ENCODE data around the gene SLC22A23. TPM values are rescaled to one million over a fixed set of nuclear protein-coding genes. Genes with fewer than 3 reads are reported as not detected.

SLC22A23 gene
- total and polyA plus RNA-seq, 4 donors: 4.9 to 45.4 (median 19.7) TPM

DNA sequence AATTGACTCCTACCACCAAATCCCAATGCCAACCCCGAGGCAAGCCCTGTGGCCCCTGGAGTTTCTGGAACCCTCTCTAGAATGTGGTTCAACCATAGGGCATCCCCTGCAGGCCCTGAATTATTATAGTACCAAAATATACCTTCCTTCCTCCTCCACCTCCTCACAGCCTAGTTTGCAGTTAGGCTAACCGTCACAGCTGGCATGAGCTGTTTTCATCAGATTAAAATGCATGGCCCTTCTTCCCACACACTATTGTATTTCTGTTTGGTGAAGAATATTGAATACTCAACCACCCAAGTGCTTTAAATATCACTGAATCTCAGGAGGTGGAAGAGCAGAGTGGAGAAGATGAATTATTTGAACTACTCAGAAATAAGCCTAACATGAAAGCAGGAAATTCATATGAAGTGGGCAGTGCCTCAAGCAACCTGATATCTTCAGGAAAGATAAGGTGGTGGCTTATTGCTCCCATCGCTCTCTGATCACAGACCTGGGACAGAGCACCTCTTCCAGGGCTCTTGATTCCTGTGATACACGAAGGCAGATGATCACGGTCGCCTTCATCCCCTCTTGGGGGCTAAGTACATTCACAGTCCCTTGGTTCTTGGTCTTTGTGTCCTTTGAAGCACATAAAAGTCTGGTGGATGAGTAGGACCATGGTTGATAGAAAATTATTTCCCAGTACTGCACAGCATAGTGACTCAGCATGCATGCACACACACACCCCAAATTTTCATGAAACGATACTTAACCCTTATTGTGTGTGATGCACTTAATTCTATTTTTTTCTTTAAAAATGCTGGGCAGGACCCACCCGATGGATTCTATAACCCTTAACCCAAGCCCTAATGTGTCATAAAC is 107.2 kb downstream of the SLC22A23 start:
- WGBS: 88% methylated on average over 8 of the region's 8 CpGs
- H3K4me3 ChIP-seq (ENCODE audit: low read depth in 1 of 3, low read length in 3 of 3): no peak overlapping the region
- DNase-seq (ENCODE audit: low spot score): no peak
- no peaks in the 10 kb centered on the region for H3K9me3 ChIP-seq (ENCODE audit: control insufficient read depth in 4 of 4, low read length in 3 of 4)
- no peak overlapping the region for H3K27ac ChIP-seq (ENCODE audit: low read depth in 1 of 2, low read length in 2 of 2)
- H3K36me3 ChIP-seq (ENCODE audit: control insufficient read depth in 4 of 4, insufficient read depth in 3 of 4, low read depth in 1 of 4, low read length in 3 of 4): peaks cover 0 to 5% (median 0%) of the 10 kb centered on the region in 4 donors
- H3K27me3 ChIP-seq (ENCODE audit: control insufficient read depth in 4 of 4, insufficient read depth in 4 of 4, low read length in 3 of 4): no peaks in the 10 kb centered on the region
- TF ChIP-seq HNF4A (conservative IDR thresholded peaks at IDR 0.05) (no peak), EGR1 (IDR thresholded peaks at IDR 0.05; ENCODE audit: low read depth in 2 of 2) (no peak), JUND (IDR thresholded peaks at IDR 0.05) (no peak), GABPA (IDR thresholded peaks at IDR 0.05 in 1 of 2, conservative IDR thresholded peaks at IDR 0.05 in 1 of 2) (no peak), TAF1 (conservative IDR thresholded peaks at IDR 0.05) (no peak), FOXA2 (IDR thresholded peaks at IDR 0.05) (no peak), NR2F2 (IDR thresholded peaks at IDR 0.05) (no peak), SP1 (IDR thresholded peaks at IDR 0.05) (no peak), YY1 (IDR thresholded peaks at IDR 0.05) (no peak), RAD21 (IDR thresholded peaks at IDR 0.05) (no peak), FOXA1 (IDR thresholded peaks at IDR 0.05) (no peak)
- TF ChIP-seq, protein P1, sequence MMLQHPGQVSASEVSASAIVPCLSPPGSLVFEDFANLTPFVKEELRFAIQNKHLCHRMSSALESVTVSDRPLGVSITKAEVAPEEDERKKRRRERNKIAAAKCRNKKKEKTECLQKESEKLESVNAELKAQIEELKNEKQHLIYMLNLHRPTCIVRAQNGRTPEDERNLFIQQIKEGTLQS (IDR thresholded peaks at IDR 0.05): no peak
- TF ChIP-seq, protein P2, sequence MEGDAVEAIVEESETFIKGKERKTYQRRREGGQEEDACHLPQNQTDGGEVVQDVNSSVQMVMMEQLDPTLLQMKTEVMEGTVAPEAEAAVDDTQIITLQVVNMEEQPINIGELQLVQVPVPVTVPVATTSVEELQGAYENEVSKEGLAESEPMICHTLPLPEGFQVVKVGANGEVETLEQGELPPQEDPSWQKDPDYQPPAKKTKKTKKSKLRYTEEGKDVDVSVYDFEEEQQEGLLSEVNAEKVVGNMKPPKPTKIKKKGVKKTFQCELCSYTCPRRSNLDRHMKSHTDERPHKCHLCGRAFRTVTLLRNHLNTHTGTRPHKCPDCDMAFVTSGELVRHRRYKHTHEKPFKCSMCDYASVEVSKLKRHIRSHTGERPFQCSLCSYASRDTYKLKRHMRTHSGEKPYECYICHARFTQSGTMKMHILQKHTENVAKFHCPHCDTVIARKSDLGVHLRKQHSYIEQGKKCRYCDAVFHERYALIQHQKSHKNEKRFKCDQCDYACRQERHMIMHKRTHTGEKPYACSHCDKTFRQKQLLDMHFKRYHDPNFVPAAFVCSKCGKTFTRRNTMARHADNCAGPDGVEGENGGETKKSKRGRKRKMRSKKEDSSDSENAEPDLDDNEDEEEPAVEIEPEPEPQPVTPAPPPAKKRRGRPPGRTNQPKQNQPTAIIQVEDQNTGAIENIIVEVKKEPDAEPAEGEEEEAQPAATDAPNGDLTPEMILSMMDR (IDR thresholded peaks at IDR 0.05; ENCODE audit: low read depth, low read length, missing input control): no peak
- TF ChIP-seq, protein P3, sequence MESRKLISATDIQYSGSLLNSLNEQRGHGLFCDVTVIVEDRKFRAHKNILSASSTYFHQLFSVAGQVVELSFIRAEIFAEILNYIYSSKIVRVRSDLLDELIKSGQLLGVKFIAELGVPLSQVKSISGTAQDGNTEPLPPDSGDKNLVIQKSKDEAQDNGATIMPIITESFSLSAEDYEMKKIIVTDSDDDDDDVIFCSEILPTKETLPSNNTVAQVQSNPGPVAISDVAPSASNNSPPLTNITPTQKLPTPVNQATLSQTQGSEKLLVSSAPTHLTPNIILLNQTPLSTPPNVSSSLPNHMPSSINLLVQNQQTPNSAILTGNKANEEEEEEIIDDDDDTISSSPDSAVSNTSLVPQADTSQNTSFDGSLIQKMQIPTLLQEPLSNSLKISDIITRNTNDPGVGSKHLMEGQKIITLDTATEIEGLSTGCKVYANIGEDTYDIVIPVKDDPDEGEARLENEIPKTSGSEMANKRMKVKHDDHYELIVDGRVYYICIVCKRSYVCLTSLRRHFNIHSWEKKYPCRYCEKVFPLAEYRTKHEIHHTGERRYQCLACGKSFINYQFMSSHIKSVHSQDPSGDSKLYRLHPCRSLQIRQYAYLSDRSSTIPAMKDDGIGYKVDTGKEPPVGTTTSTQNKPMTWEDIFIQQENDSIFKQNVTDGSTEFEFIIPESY (IDR thresholded peaks at IDR 0.05): no peak
- TF ChIP-seq, protein P4, sequence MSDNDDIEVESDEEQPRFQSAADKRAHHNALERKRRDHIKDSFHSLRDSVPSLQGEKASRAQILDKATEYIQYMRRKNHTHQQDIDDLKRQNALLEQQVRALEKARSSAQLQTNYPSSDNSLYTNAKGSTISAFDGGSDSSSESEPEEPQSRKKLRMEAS (IDR thresholded peaks at IDR 0.05): no peak
- no peak overlapping the region for H3K9ac ChIP-seq (ENCODE audit: low read depth in 1 of 2, low read length in 2 of 2)
- peaks cover 1 to 24% (median 13%) of the 10 kb centered on the region in 4 donors for H3K4me1 ChIP-seq (ENCODE audit: control insufficient read depth in 4 of 4, insufficient read depth in 4 of 4, low read length in 3 of 4)

DNA sequence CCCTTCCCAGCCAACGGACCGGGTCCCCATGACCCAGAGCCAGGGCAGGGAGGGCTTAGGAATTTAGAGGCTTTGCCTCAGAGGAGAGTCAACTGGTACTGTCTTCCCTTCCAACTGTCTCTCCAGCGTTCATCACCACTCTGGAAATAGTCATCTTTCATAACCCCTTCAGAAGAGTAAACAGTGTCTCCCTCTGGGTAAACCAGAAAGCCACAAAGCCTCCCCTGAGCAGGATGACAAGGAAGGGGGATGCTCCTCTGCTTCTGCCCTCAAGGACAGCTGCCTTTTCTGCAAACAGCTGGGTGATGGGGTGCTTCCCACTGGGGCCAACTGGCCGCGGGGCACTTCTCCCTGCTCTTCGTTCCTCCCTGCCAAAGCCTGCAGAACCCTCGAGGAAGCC is 108.0 kb downstream of the SLC22A23 start:
- H3K4me3 ChIP-seq (ENCODE audit: low read depth in 1 of 3, low read length in 3 of 3): no peak overlapping the region
- H3K36me3 ChIP-seq (ENCODE audit: control insufficient read depth in 4 of 4, insufficient read depth in 3 of 4, low read depth in 1 of 4, low read length in 3 of 4): peaks cover 0 to 5% (median 0%) of the 10 kb centered on the region in 4 donors
- H3K27ac ChIP-seq (ENCODE audit: low read depth in 1 of 2, low read length in 2 of 2): no peak overlapping the region
- H3K9ac ChIP-seq (ENCODE audit: low read depth in 1 of 2, low read length in 2 of 2): no peak overlapping the region
- H3K4me1 ChIP-seq (ENCODE audit: control insufficient read depth in 4 of 4, insufficient read depth in 4 of 4, low read length in 3 of 4): peaks cover 1 to 20% (median 14%) of the 10 kb centered on the region in 4 donors
- H3K27me3 ChIP-seq (ENCODE audit: control insufficient read depth in 4 of 4, insufficient read depth in 4 of 4, low read length in 3 of 4): no peaks in the 10 kb centered on the region
- no peak for DNase-seq (ENCODE audit: low spot score)
- WGBS: 89% methylated on average over 7 of the region's 7 CpGs
- H3K9me3 ChIP-seq (ENCODE audit: control insufficient read depth in 4 of 4, low read length in 3 of 4): no peaks in the 10 kb centered on the region
- no peak for TF ChIP-seq FOXA2 (IDR thresholded peaks at IDR 0.05)
- TF ChIP-seq, protein P5, sequence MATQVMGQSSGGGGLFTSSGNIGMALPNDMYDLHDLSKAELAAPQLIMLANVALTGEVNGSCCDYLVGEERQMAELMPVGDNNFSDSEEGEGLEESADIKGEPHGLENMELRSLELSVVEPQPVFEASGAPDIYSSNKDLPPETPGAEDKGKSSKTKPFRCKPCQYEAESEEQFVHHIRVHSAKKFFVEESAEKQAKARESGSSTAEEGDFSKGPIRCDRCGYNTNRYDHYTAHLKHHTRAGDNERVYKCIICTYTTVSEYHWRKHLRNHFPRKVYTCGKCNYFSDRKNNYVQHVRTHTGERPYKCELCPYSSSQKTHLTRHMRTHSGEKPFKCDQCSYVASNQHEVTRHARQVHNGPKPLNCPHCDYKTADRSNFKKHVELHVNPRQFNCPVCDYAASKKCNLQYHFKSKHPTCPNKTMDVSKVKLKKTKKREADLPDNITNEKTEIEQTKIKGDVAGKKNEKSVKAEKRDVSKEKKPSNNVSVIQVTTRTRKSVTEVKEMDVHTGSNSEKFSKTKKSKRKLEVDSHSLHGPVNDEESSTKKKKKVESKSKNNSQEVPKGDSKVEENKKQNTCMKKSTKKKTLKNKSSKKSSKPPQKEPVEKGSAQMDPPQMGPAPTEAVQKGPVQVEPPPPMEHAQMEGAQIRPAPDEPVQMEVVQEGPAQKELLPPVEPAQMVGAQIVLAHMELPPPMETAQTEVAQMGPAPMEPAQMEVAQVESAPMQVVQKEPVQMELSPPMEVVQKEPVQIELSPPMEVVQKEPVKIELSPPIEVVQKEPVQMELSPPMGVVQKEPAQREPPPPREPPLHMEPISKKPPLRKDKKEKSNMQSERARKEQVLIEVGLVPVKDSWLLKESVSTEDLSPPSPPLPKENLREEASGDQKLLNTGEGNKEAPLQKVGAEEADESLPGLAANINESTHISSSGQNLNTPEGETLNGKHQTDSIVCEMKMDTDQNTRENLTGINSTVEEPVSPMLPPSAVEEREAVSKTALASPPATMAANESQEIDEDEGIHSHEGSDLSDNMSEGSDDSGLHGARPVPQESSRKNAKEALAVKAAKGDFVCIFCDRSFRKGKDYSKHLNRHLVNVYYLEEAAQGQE (IDR thresholded peaks at IDR 0.05): no peak
- TF ChIP-seq, protein P3 (IDR thresholded peaks at IDR 0.05): no peak
- no peak for TF ChIP-seq YY1 (IDR thresholded peaks at IDR 0.05)
- TF ChIP-seq HNF4A (conservative IDR thresholded peaks at IDR 0.05): no peak
- TF ChIP-seq, protein P2 (IDR thresholded peaks at IDR 0.05; ENCODE audit: low read depth, low read length, missing input control): no peak
- TF ChIP-seq GABPA (IDR thresholded peaks at IDR 0.05 in 1 of 2, conservative IDR thresholded peaks at IDR 0.05 in 1 of 2): no peak
- no peak for TF ChIP-seq FOXA1 (IDR thresholded peaks at IDR 0.05)
- no peak for TF ChIP-seq TAF1 (conservative IDR thresholded peaks at IDR 0.05)
- TF ChIP-seq RXRA (IDR thresholded peaks at IDR 0.05): no peak
- TF ChIP-seq JUND (IDR thresholded peaks at IDR 0.05): no peak
- TF ChIP-seq RAD21 (IDR thresholded peaks at IDR 0.05): no peak
